ENCODE results near the gene FLVCR2. TPM values are rescaled to one million over a fixed set of nuclear protein-coding genes. Genes with fewer than 3 reads are reported as not detected.

FLVCR2 gene
- total and polyA plus RNA-seq, 2 donors (not counting 1 experiment from before 2014, with no cell fraction given) = 0.31 to 1.6 TPM

DNA sequence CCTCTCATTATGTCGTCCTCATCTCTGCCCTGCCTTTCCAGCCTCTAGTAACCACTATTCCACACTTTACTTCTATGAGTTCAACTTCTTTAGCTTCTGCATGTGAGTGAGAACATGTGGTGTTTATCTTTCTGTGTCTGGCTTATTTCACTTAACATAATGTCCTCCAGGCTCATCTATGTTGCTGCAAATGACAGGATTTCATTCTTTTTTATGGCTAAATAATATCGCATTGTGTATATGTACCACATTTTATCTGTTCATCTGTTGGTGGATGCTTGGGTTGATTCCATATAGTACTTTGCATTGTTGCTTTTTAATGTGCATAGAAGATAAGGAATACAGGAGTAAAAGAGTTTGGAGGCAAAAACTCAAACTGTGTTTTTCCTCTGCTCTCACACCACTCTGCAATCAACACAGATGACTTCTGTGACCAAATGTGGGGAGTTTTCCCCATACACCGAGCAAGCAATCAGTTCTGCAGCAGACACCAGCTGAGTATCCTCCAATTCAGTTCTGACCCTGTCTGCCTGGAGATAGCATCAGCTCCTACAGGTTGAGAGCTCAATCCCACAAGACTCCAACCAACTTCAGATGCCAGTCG, 24.6 kb upstream of the FLVCR2 start:
- no peaks in the 10 kb centered on the region for H3K79me2 ChIP-seq (ENCODE audit: control insufficient read depth, insufficient read depth, low read length)
- peaks cover 6 to 8% of the 10 kb centered on the region in 2 donors for H3K4me1 ChIP-seq (ENCODE audit: control insufficient read depth in 2 of 2, insufficient read depth in 2 of 2, low read length in 2 of 2)
- Mint-ChIP-seq H3K27ac (no peak overlapping the region), H3K4me1 (peaks cover 16% of the 10 kb centered on the region), H3K4me3 (no peak overlapping the region), H3K9me3 (ENCODE audit: insufficient read depth) (no peaks in the 10 kb centered on the region), H3K27me3 (no peaks in the 10 kb centered on the region)
- peaks cover 0 to 7% (median 5%) of the 10 kb centered on the region in 3 donors for H3K9me3 ChIP-seq (ENCODE audit: control extremely low read depth in 1 of 3, control insufficient read depth in 2 of 3, insufficient read depth in 1 of 3, low read length in 2 of 3)
- H3K27me3 ChIP-seq (replicated peaks in 1 of 4; ENCODE audit: control extremely low read depth in 1 of 4, control insufficient read depth in 3 of 4, insufficient read depth in 4 of 4, low read length in 3 of 4) = no peaks in the 10 kb centered on the region
- no peak overlapping the region for H3K4me2 ChIP-seq (replicated peaks; ENCODE audit: low read depth, low read length, poor library complexity, severe bottlenecking)
- H3K36me3 ChIP-seq (replicated peaks in 1 of 2; ENCODE audit: control extremely low read depth in 1 of 2, control insufficient read depth in 1 of 2, extremely low read depth in 1 of 2, insufficient read depth in 2 of 2, low read length in 1 of 2) = no peaks in the 10 kb centered on the region
- H3K27ac ChIP-seq (ENCODE audit: low read length in 2 of 2) = no peak overlapping the region
- H3K9ac ChIP-seq (ENCODE audit: low read length) = no peak overlapping the region
- ChIA-PET CTCF (interaction anchor here (0.8 to 1.6 kb wide), 2 partner anchors 21 to 65 kb away, joined by 3 to 6 read pairs; no protein-coding TSS in a partner anchor), POLR2A (no interaction called here)
- intact Hi-C loops (cut with micrococcal nuclease) = no loop called here
- TF ChIP-seq EZH2 (IDR thresholded peaks at IDR 0.05; ENCODE audit: borderline replicate concordance, insufficient read depth, low read depth, low read length, poor library complexity, severe bottlenecking) = no peak
- TF ChIP-seq, protein P1, sequence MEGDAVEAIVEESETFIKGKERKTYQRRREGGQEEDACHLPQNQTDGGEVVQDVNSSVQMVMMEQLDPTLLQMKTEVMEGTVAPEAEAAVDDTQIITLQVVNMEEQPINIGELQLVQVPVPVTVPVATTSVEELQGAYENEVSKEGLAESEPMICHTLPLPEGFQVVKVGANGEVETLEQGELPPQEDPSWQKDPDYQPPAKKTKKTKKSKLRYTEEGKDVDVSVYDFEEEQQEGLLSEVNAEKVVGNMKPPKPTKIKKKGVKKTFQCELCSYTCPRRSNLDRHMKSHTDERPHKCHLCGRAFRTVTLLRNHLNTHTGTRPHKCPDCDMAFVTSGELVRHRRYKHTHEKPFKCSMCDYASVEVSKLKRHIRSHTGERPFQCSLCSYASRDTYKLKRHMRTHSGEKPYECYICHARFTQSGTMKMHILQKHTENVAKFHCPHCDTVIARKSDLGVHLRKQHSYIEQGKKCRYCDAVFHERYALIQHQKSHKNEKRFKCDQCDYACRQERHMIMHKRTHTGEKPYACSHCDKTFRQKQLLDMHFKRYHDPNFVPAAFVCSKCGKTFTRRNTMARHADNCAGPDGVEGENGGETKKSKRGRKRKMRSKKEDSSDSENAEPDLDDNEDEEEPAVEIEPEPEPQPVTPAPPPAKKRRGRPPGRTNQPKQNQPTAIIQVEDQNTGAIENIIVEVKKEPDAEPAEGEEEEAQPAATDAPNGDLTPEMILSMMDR (IDR thresholded peaks at IDR 0.05) = no peak
- H3K4me3 ChIP-seq (ENCODE audit: control extremely low read depth in 1 of 5, extremely low read depth in 1 of 5, insufficient read depth in 1 of 5, low read depth in 2 of 5, low read length in 4 of 5) = no peak overlapping the region
- H2AFZ ChIP-seq (ENCODE audit: insufficient read depth, low read depth, low read length, poor library complexity, severe bottlenecking) = no peak overlapping the region
- DNase-seq (no peak), ATAC-seq (ENCODE audit: low read depth) (no peak)
- H4K20me1 ChIP-seq (ENCODE audit: control insufficient read depth, insufficient read depth, low read length, poor library complexity, severe bottlenecking) = no peaks in the 10 kb centered on the region
- WGBS (ENCODE audit: insufficient coverage) = 0% methylated on average over 1 of the region's 4 CpGs

DNA sequence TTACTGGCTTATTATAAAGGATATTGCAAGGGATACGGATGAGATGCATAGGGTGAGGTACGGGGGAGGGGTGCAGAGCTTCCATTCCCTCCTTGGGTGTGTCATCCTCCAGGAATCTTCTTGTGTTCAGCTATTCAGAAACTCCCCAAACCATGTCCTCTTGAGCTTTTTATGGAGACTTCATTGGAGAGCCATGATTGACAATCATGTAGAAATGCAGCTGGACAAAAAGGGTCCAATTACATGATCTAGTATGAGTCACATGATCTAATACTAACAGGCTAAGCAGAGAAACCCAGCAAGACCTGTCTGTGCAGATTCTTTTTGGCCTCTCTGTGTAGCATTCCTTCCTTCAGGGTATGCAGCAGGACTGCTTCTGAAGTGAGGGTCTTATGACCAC, 23.9 kb upstream of the FLVCR2 start:
- TF ChIP-seq EZH2 (IDR thresholded peaks at IDR 0.05; ENCODE audit: borderline replicate concordance, insufficient read depth, low read depth, low read length, poor library complexity, severe bottlenecking) = no peak
- Histone ChIP-seq H3K9me3 (ENCODE audit: control extremely low read depth in 1 of 3, control insufficient read depth in 2 of 3, insufficient read depth in 1 of 3, low read length in 2 of 3) (peaks cover 0 to 7% (median 5%) of the 10 kb centered on the region in 3 donors), H3K4me3 (ENCODE audit: control extremely low read depth in 1 of 5, extremely low read depth in 1 of 5, insufficient read depth in 1 of 5, low read depth in 2 of 5, low read length in 4 of 5) (no peak overlapping the region), H3K27me3 (replicated peaks in 1 of 4; ENCODE audit: control extremely low read depth in 1 of 4, control insufficient read depth in 3 of 4, insufficient read depth in 4 of 4, low read length in 3 of 4) (no peaks in the 10 kb centered on the region), H2AFZ (ENCODE audit: insufficient read depth, low read depth, low read length, poor library complexity, severe bottlenecking) (no peak overlapping the region), H3K27ac (ENCODE audit: low read length in 2 of 2) (no peak overlapping the region), H3K4me1 (ENCODE audit: control insufficient read depth in 2 of 2, insufficient read depth in 2 of 2, low read length in 2 of 2) (peaks cover under 1 to 2% of the 10 kb centered on the region in 2 donors), H3K9ac (ENCODE audit: low read length) (no peak overlapping the region), H3K4me2 (replicated peaks; ENCODE audit: low read depth, low read length, poor library complexity, severe bottlenecking) (no peak overlapping the region), H4K20me1 (ENCODE audit: control insufficient read depth, insufficient read depth, low read length, poor library complexity, severe bottlenecking) (no peaks in the 10 kb centered on the region), H3K79me2 (ENCODE audit: control insufficient read depth, insufficient read depth, low read length) (no peaks in the 10 kb centered on the region), H3K36me3 (replicated peaks in 1 of 2; ENCODE audit: control extremely low read depth in 1 of 2, control insufficient read depth in 1 of 2, extremely low read depth in 1 of 2, insufficient read depth in 2 of 2, low read length in 1 of 2) (no peaks in the 10 kb centered on the region)
- ChIA-PET POLR2A (no interaction called here), CTCF (interaction anchor here (1.6 kb wide), 1 partner anchor 65 kb away, joined by 6 read pairs; no protein-coding TSS in a partner anchor)
- intact Hi-C loops (cut with micrococcal nuclease) = no loop called here
- H3K27me3 Mint-ChIP-seq = no peaks in the 10 kb centered on the region
- H3K27ac Mint-ChIP-seq = no peak overlapping the region
- no peak for DNase-seq
- no peaks in the 10 kb centered on the region for H3K9me3 Mint-ChIP-seq (ENCODE audit: insufficient read depth)
- H3K4me3 Mint-ChIP-seq = no peak overlapping the region
- WGBS (ENCODE audit: insufficient coverage) = 50% methylated on average over 2 of the region's 2 CpGs
- peaks cover 10% of the 10 kb centered on the region for H3K4me1 Mint-ChIP-seq
- no peak for ATAC-seq (ENCODE audit: low read depth)
